ENCODE measurements around the gene CCDC3.
A peak's percentile ranks its signal among the peaks of the same experiment; 100 is the strongest.

Gene CCDC3

GRCh38 chr10:12927896-12928295 is 73.6 kb downstream of the CCDC3 start:
- DNase-seq (ENCODE audit: low read depth in 2 of 3, low spot score in 1 of 3), result no peak

- no peak for DNase-seq (ENCODE audit: low read depth in 2 of 3, low spot score in 1 of 3)
Measured at GRCh38 chr10:12925845-12926244, 75.7 kb downstream of the CCDC3 start.

- no peak for DNase-seq (ENCODE audit: low read depth in 2 of 3, low spot score in 1 of 3)
Measured at GRCh38 chr10:12924911-12925310, 76.6 kb downstream of the CCDC3 start.

GRCh38 chr10:12922117-12922900 is 79.2 kb downstream of the CCDC3 start:
- DNase-seq (ENCODE audit: low read depth in 2 of 3, low spot score in 1 of 3), result no peak

GRCh38 chr10:12921163-12921562 is 80.3 kb downstream of the CCDC3 start:
- no peak for DNase-seq (ENCODE audit: low read depth in 2 of 3, low spot score in 1 of 3)

- DNase-seq (ENCODE audit: low read depth in 2 of 3, low spot score in 1 of 3), result no peak
Measured at GRCh38 chr10:12919574-12919973, 81.9 kb downstream of the CCDC3 start.

GRCh38 chr10:12916587-12916986 is 84.9 kb downstream of the CCDC3 start:
- no peak for DNase-seq (ENCODE audit: low read depth in 2 of 3, low spot score in 1 of 3)

GRCh38 chr10:12915637-12916168 is 85.8 kb downstream of the CCDC3 start:
- no peak for DNase-seq (ENCODE audit: low read depth in 2 of 3, low spot score in 1 of 3)

GRCh38 chr10:12914111-12914510 is 87.4 kb downstream of the CCDC3 start:
- no peak for DNase-seq (ENCODE audit: low read depth in 2 of 3, low spot score in 1 of 3)

- DNase-seq (ENCODE audit: low read depth in 2 of 3, low spot score in 1 of 3), result no peak
Measured at GRCh38 chr10:12911795-12912194, 89.7 kb downstream of the CCDC3 start.

GRCh38 chr10:12910835-12911234 is 90.7 kb downstream of the CCDC3 start:
- DNase-seq (ENCODE audit: low read depth in 2 of 3, low spot score in 1 of 3), result no peak

GRCh38 chr10:12909836-12910185 is 91.7 kb downstream of the CCDC3 start:
- DNase-seq (ENCODE audit: low read depth in 2 of 3, low spot score in 1 of 3), result no peak

- DNase-seq (ENCODE audit: low read depth in 2 of 3, low spot score in 1 of 3), result no peak
Measured at GRCh38 chr10:12909182-12909835, 92.2 kb downstream of the CCDC3 start.

- DNase-seq (ENCODE audit: low read depth in 2 of 3, low spot score in 1 of 3), result no peak
Measured at GRCh38 chr10:12908773-12909172, 92.7 kb downstream of the CCDC3 start.

GRCh38 chr10:12907656-12908055 is 93.9 kb downstream of the CCDC3 start:
- no peak for DNase-seq (ENCODE audit: low read depth in 2 of 3, low spot score in 1 of 3)

GRCh38 chr10:12906051-12906541 is 95.4 kb downstream of the CCDC3 start:
- no peak for DNase-seq (ENCODE audit: low read depth in 2 of 3, low spot score in 1 of 3)

GRCh38 chr10:12905067-12905466 is 96.4 kb downstream of the CCDC3 start:
- no peak for DNase-seq (ENCODE audit: low read depth in 2 of 3, low spot score in 1 of 3)

GRCh38 chr10:12902851-12903358 is 98.6 kb downstream of the CCDC3 start:
- DNase-seq (ENCODE audit: low read depth in 2 of 3, low spot score in 1 of 3), result no peak

- peak; percentile 6 to 61 (median 21) for DNase-seq (ENCODE audit: low read depth in 2 of 3, low spot score in 1 of 3)
Measured at GRCh38 chr10:12902135-12902572, 99.4 kb downstream of the CCDC3 start.

- DNase-seq (ENCODE audit: low read depth in 2 of 3, low spot score in 1 of 3), result no peak
Measured at GRCh38 chr10:12899546-12899945, 102.0 kb downstream of the CCDC3 start.

- no peak for DNase-seq (ENCODE audit: low read depth in 2 of 3, low spot score in 1 of 3)
Measured at GRCh38 chr10:12898271-12898670, 103.2 kb downstream of the CCDC3 start.

GRCh38 chr10:12897278-12897677 is 104.2 kb downstream of the CCDC3 start:
- DNase-seq (ENCODE audit: low read depth in 2 of 3, low spot score in 1 of 3), result no peak

Measured in stimulated activated CD4-positive, alpha-beta T cell treated with anti-CD3 and anti-CD28 coated beads, Interleukin-12 subunit alpha, Interleukin-12 subunit beta, amount 100 ng/mL, for 48 hours (primary cell).